Measurements from ENCODE around the gene LRRC72. TPM values are rescaled to one million over a fixed set of nuclear protein-coding genes. Genes with fewer than 3 reads are reported as not detected.

LRRC72 gene
- total RNA-seq, 1 experiment from 2014 or later = not detected

GRCh38 chr7:16599860-16600259, 73.2 kb downstream of the LRRC72 start:
- Histone ChIP-seq H3K4me3 (ENCODE audit: low read length) (no peak overlapping the region), H3K4me2 (ENCODE audit: low read depth, low read length, poor library complexity, severe bottlenecking) (no peak overlapping the region), H3K27ac (ENCODE audit: low read length) (no peak overlapping the region), H4K20me1 (ENCODE audit: insufficient read depth, low read depth, low read length) (no peaks in the 10 kb centered on the region), H3K4me1 (ENCODE audit: low read length) (no peaks in the 10 kb centered on the region), H3K36me3 (ENCODE audit: insufficient read depth, low read length) (peaks cover 29% of the 10 kb centered on the region), H3K9me3 (ENCODE audit: low read length) (no peaks in the 10 kb centered on the region), H2AFZ (ENCODE audit: low read length) (no peak overlapping the region), H3K9me2 (replicated peaks; ENCODE audit: insufficient read depth, low read length) (no peaks in the 10 kb centered on the region), H3K79me2 (ENCODE audit: low read length) (no peaks in the 10 kb centered on the region), H3K27me3 (ENCODE audit: low read length) (no peaks in the 10 kb centered on the region), H3K9ac (ENCODE audit: low read length) (no peak overlapping the region)
- no peak for DNase-seq

- DNase-seq = no peak
- Histone ChIP-seq H3K4me1 (ENCODE audit: low read length) (no peaks in the 10 kb centered on the region), H3K4me2 (ENCODE audit: low read depth, low read length, poor library complexity, severe bottlenecking) (no peak overlapping the region), H3K36me3 (ENCODE audit: insufficient read depth, low read length) (peaks cover 35% of the 10 kb centered on the region), H3K9me3 (ENCODE audit: low read length) (no peaks in the 10 kb centered on the region), H2AFZ (ENCODE audit: low read length) (no peak overlapping the region), H3K27me3 (ENCODE audit: low read length) (no peaks in the 10 kb centered on the region), H3K4me3 (ENCODE audit: low read length) (no peak overlapping the region), H4K20me1 (ENCODE audit: insufficient read depth, low read depth, low read length) (no peaks in the 10 kb centered on the region), H3K9ac (ENCODE audit: low read length) (no peak overlapping the region), H3K9me2 (replicated peaks; ENCODE audit: insufficient read depth, low read length) (no peaks in the 10 kb centered on the region), H3K27ac (ENCODE audit: low read length) (no peak overlapping the region), H3K79me2 (ENCODE audit: low read length) (no peaks in the 10 kb centered on the region; the same call in 1 of the 2 replicates)
These were observed 77.0 kb downstream of the LRRC72 start for GRCh38 chr7:16603633-16604032.

- Histone ChIP-seq H3K4me2 (ENCODE audit: low read depth, low read length, poor library complexity, severe bottlenecking) (no peak overlapping the region), H3K27me3 (ENCODE audit: low read length) (no peaks in the 10 kb centered on the region), H3K27ac (ENCODE audit: low read length) (no peak overlapping the region), H4K20me1 (ENCODE audit: insufficient read depth, low read depth, low read length) (no peaks in the 10 kb centered on the region), H3K4me3 (ENCODE audit: low read length) (no peak overlapping the region), H2AFZ (ENCODE audit: low read length) (no peak overlapping the region), H3K9me3 (ENCODE audit: low read length) (no peaks in the 10 kb centered on the region), H3K4me1 (ENCODE audit: low read length) (no peaks in the 10 kb centered on the region), H3K9me2 (replicated peaks; ENCODE audit: insufficient read depth, low read length) (no peaks in the 10 kb centered on the region), H3K79me2 (ENCODE audit: low read length) (no peaks in the 10 kb centered on the region; the same call in 1 of the 2 replicates), H3K36me3 (ENCODE audit: insufficient read depth, low read length) (peaks cover 37% of the 10 kb centered on the region), H3K9ac (ENCODE audit: low read length) (no peak overlapping the region)
- DNase-seq = peak; percentile 47
These were observed 77.4 kb downstream of the LRRC72 start for GRCh38 chr7:16604054-16604453.

- no peak overlapping the region for H3K9ac ChIP-seq (ENCODE audit: low read length)
- H3K4me2 ChIP-seq (ENCODE audit: low read depth, low read length, poor library complexity, severe bottlenecking) = no peak overlapping the region
- peaks cover 11% of the 10 kb centered on the region; the same call in 1 of the 2 replicates for H3K4me1 ChIP-seq (ENCODE audit: low read length)
- H3K4me3 ChIP-seq (ENCODE audit: low read length) = no peak overlapping the region
- no peak overlapping the region for H3K27ac ChIP-seq (ENCODE audit: low read length)
- H3K36me3 ChIP-seq (ENCODE audit: insufficient read depth, low read length) = peaks cover 36% of the 10 kb centered on the region
- H3K9me3 ChIP-seq (ENCODE audit: low read length) = no peaks in the 10 kb centered on the region
- no peaks in the 10 kb centered on the region for H3K27me3 ChIP-seq (ENCODE audit: low read length)
- H3K9me2 ChIP-seq (replicated peaks; ENCODE audit: insufficient read depth, low read length) = no peaks in the 10 kb centered on the region
- no peak for DNase-seq
- H2AFZ ChIP-seq (ENCODE audit: low read length) = no peak overlapping the region
- H4K20me1 ChIP-seq (ENCODE audit: insufficient read depth, low read depth, low read length) = no peaks in the 10 kb centered on the region
- peaks cover under 1% of the 10 kb centered on the region for H3K79me2 ChIP-seq (ENCODE audit: low read length)
These were observed 80.1 kb downstream of the LRRC72 start for GRCh38 chr7:16606704-16607103.

- H3K9ac ChIP-seq (ENCODE audit: low read length) = no peak overlapping the region
- H3K4me2 ChIP-seq (ENCODE audit: low read depth, low read length, poor library complexity, severe bottlenecking) = no peak overlapping the region
- H4K20me1 ChIP-seq (ENCODE audit: insufficient read depth, low read depth, low read length) = no peaks in the 10 kb centered on the region
- no peak for DNase-seq
- H3K27ac ChIP-seq (ENCODE audit: low read length) = no peak overlapping the region
- H2AFZ ChIP-seq (ENCODE audit: low read length) = no peak overlapping the region
- no peak overlapping the region for H3K4me3 ChIP-seq (ENCODE audit: low read length)
- H3K79me2 ChIP-seq (ENCODE audit: low read length) = peaks cover 9% of the 10 kb centered on the region
- H3K9me2 ChIP-seq (replicated peaks; ENCODE audit: insufficient read depth, low read length) = no peaks in the 10 kb centered on the region
- peaks cover 29% of the 10 kb centered on the region for H3K36me3 ChIP-seq (ENCODE audit: insufficient read depth, low read length)
- no peaks in the 10 kb centered on the region for H3K27me3 ChIP-seq (ENCODE audit: low read length)
- H3K4me1 ChIP-seq (ENCODE audit: low read length) = peaks cover 14% of the 10 kb centered on the region; the same call in 1 of the 2 replicates
- H3K9me3 ChIP-seq (ENCODE audit: low read length) = no peaks in the 10 kb centered on the region
These were observed 83.3 kb downstream of the LRRC72 start for GRCh38 chr7:16609842-16610450.

GRCh38 chr7:16611711-16612110, 85.1 kb downstream of the LRRC72 start:
- H4K20me1 ChIP-seq (ENCODE audit: insufficient read depth, low read depth, low read length) = no peaks in the 10 kb centered on the region
- no peaks in the 10 kb centered on the region for H3K9me3 ChIP-seq (ENCODE audit: low read length)
- no peak for DNase-seq
- no peak overlapping the region for H3K4me2 ChIP-seq (ENCODE audit: low read depth, low read length, poor library complexity, severe bottlenecking)
- peaks cover 9% of the 10 kb centered on the region for H3K79me2 ChIP-seq (ENCODE audit: low read length)
- H3K4me1 ChIP-seq (ENCODE audit: low read length) = peaks cover 14% of the 10 kb centered on the region; the same call in 1 of the 2 replicates
- H3K4me3 ChIP-seq (ENCODE audit: low read length) = no peak overlapping the region
- H3K9ac ChIP-seq (ENCODE audit: low read length) = no peak overlapping the region
- no peaks in the 10 kb centered on the region for H3K9me2 ChIP-seq (replicated peaks; ENCODE audit: insufficient read depth, low read length)
- no peak overlapping the region for H3K27ac ChIP-seq (ENCODE audit: low read length)
- H2AFZ ChIP-seq (ENCODE audit: low read length) = no peak overlapping the region
- no peaks in the 10 kb centered on the region for H3K27me3 ChIP-seq (ENCODE audit: low read length)
- peaks cover 36% of the 10 kb centered on the region for H3K36me3 ChIP-seq (ENCODE audit: insufficient read depth, low read length)

- H3K36me3 ChIP-seq (ENCODE audit: insufficient read depth, low read length) = peaks cover 25% of the 10 kb centered on the region; the same call in 1 of the 2 replicates
- DNase-seq = no peak
- H4K20me1 ChIP-seq (ENCODE audit: insufficient read depth, low read depth, low read length) = no peaks in the 10 kb centered on the region
- no peaks in the 10 kb centered on the region for H3K9me3 ChIP-seq (ENCODE audit: low read length)
- no peak overlapping the region for H3K4me3 ChIP-seq (ENCODE audit: low read length)
- H3K9ac ChIP-seq (ENCODE audit: low read length) = no peak overlapping the region
- no peaks in the 10 kb centered on the region for H3K27me3 ChIP-seq (ENCODE audit: low read length)
- no peak overlapping the region for H3K27ac ChIP-seq (ENCODE audit: low read length)
- peaks cover 21% of the 10 kb centered on the region for H3K4me1 ChIP-seq (ENCODE audit: low read length)
- H3K9me2 ChIP-seq (replicated peaks; ENCODE audit: insufficient read depth, low read length) = no peaks in the 10 kb centered on the region
- peaks cover 14% of the 10 kb centered on the region for H3K79me2 ChIP-seq (ENCODE audit: low read length)
- no peak overlapping the region for H2AFZ ChIP-seq (ENCODE audit: low read length)
- H3K4me2 ChIP-seq (ENCODE audit: low read depth, low read length, poor library complexity, severe bottlenecking) = no peak overlapping the region
These were observed 88.6 kb downstream of the LRRC72 start for GRCh38 chr7:16615228-16615627.

- no peak overlapping the region for H2AFZ ChIP-seq (ENCODE audit: low read length)
- no peaks in the 10 kb centered on the region for H3K9me2 ChIP-seq (replicated peaks; ENCODE audit: insufficient read depth, low read length)
- H4K20me1 ChIP-seq (ENCODE audit: insufficient read depth, low read depth, low read length) = no peaks in the 10 kb centered on the region
- peaks cover 14% of the 10 kb centered on the region for H3K79me2 ChIP-seq (ENCODE audit: low read length)
- H3K4me1 ChIP-seq (ENCODE audit: low read length) = peaks cover 23% of the 10 kb centered on the region
- no peaks in the 10 kb centered on the region for H3K27me3 ChIP-seq (ENCODE audit: low read length)
- H3K4me2 ChIP-seq (ENCODE audit: low read depth, low read length, poor library complexity, severe bottlenecking) = no peak overlapping the region
- peaks cover 22% of the 10 kb centered on the region; the same call in 1 of the 2 replicates for H3K36me3 ChIP-seq (ENCODE audit: insufficient read depth, low read length)
- no peak overlapping the region for H3K4me3 ChIP-seq (ENCODE audit: low read length)
- no peak overlapping the region for H3K27ac ChIP-seq (ENCODE audit: low read length)
- H3K9ac ChIP-seq (ENCODE audit: low read length) = no peak overlapping the region
- no peak for DNase-seq
- H3K9me3 ChIP-seq (ENCODE audit: low read length) = no peaks in the 10 kb centered on the region
These were observed 89.5 kb downstream of the LRRC72 start for GRCh38 chr7:16616122-16616521.

Measured in Karpas-422 (cell line).